GM12878 (cell line): ENCODE data around the gene HSF2BP. TPM values are rescaled to one million over a fixed set of nuclear protein-coding genes. Genes with fewer than 3 reads are reported as not detected.

Experiments
- BACH1 ChIP-seq: fragments of 450-650 bp; IDR thresholded peaks from 2 replicates; pipeline ENCODE4 v1.6.1; 2017; ENCODE audit warnings: mild to moderate bottlenecking, borderline replicate concordance
- BHLHE40 ChIP-seq, 2 experiments: fragments of 450-650 bp in 1 of 2; IDR thresholded peaks; 2 replicates each; pipeline ENCODE4 v1.6.1; 2011 to 2017; ENCODE audit warnings: low read depth in 2 of 2, borderline replicate concordance in 1 of 2, improper control_type of control experiment in 1 of 2, low read length in 1 of 2, mild to moderate bottlenecking in 1 of 2
- BMI1 ChIP-seq: fragments of 450-650 bp; IDR thresholded peaks from 2 replicates; pipeline ENCODE4 v1.6.1; 2016; ENCODE audit warnings: mild to moderate bottlenecking, moderate library complexity, borderline replicate concordance
- CHD2 ChIP-seq: IDR thresholded peaks from 2 replicates; pipeline ENCODE4 v1.6.1; 2011; ENCODE audit warnings: low read depth, low read length, improper control_type of control experiment, borderline replicate concordance
- E4F1 ChIP-seq: fragments of 450-650 bp; IDR thresholded peaks from 2 replicates; pipeline ENCODE4 v1.6.1; 2018; ENCODE audit warnings: borderline replicate concordance, mild to moderate bottlenecking; ENCODE audit not compliant: partially characterized antibody
- HCFC1 ChIP-seq: fragments of 150-350 bp; IDR thresholded peaks from 2 replicates; pipeline ENCODE4 v1.6.1; 2014; ENCODE audit warnings: low read length
- JUND ChIP-seq: IDR thresholded peaks from 2 replicates; pipeline ENCODE4 v1.6.1; 2012; ENCODE audit warnings: low read depth, mild to moderate bottlenecking, low read length, improper control_type of control experiment, moderate library complexity
- MTA2 ChIP-seq: fragments of 450-650 bp; IDR thresholded peaks from 2 replicates; pipeline ENCODE4 v1.6.1; 2016; ENCODE audit warnings: low read depth, mild to moderate bottlenecking, moderate library complexity
- MXI1 ChIP-seq: fragments of 150-350 bp; IDR thresholded peaks from 2 replicates; pipeline ENCODE4 v1.6.1; 2011; ENCODE audit warnings: low read depth, mild to moderate bottlenecking, inconsistent platforms, low read length, improper control_type of control experiment
- NBN ChIP-seq: fragments of 450-650 bp; IDR thresholded peaks from 2 replicates; pipeline ENCODE4 v1.6.1; 2016
- PAX5 ChIP-seq: IDR thresholded peaks from 2 replicates; pipeline ENCODE4 v1.6.1; 2011; ENCODE audit warnings: low read depth, low read length, borderline replicate concordance
- RELA ChIP-seq: fragments of 450-650 bp; IDR thresholded peaks from 2 replicates; pipeline ENCODE4 v1.8.0; 2014; ENCODE audit warnings: borderline replicate concordance; ENCODE audit not compliant: partially characterized antibody
- SMAD1 ChIP-seq: fragments of 450-650 bp; IDR thresholded peaks from 2 replicates; pipeline ENCODE4 v1.6.1; 2018; ENCODE audit warnings: mild to moderate bottlenecking, low read depth; ENCODE audit not compliant: partially characterized antibody
- SMARCA5 ChIP-seq: fragments of 450-650 bp; IDR thresholded peaks from 2 replicates; pipeline ENCODE4 v1.6.1; 2017; ENCODE audit warnings: mild to moderate bottlenecking
- TAF1 ChIP-seq: IDR thresholded peaks from 2 replicates; pipeline ENCODE4 v1.6.1; 2011; ENCODE audit warnings: mild to moderate bottlenecking, low read depth, low read length, borderline replicate concordance
- TCF3 ChIP-seq: IDR thresholded peaks from 2 replicates; pipeline ENCODE4 v1.6.1; 2012; ENCODE audit warnings: low read depth, mild to moderate bottlenecking, low read length, borderline replicate concordance; ENCODE audit not compliant: insufficient read depth
- ZBTB33 ChIP-seq: fragments of 450-650 bp; IDR thresholded peaks from 2 replicates; pipeline ENCODE4 v1.6.1; 2017; ENCODE audit warnings: mild to moderate bottlenecking
- ZNF207 ChIP-seq: fragments of 450-650 bp; IDR thresholded peaks from 2 replicates; pipeline ENCODE4 v1.6.1; 2014; ENCODE audit warnings: antibody characterized with exemption, mild to moderate bottlenecking, borderline replicate concordance
- ZNF217 ChIP-seq: fragments of 450-650 bp; IDR thresholded peaks from 2 replicates; pipeline ENCODE4 v1.6.1; 2017; ENCODE audit warnings: antibody characterized with exemption, mild to moderate bottlenecking
- ZNF24 ChIP-seq: fragments of 450-650 bp; IDR thresholded peaks from 2 replicates; pipeline ENCODE4 v1.6.1; 2017; ENCODE audit warnings: antibody characterized with exemption, mild to moderate bottlenecking
- ZNF592 ChIP-seq: fragments of 450-650 bp; IDR thresholded peaks from 2 replicates; pipeline ENCODE4 v1.6.1; 2017; ENCODE audit warnings: mild to moderate bottlenecking, moderate library complexity
- polyA plus RNA-seq, 11 experiments: library from polyadenylated mRNA; depleted of rRNA in 4 of 11; unstranded in 6 of 11; stranded (reverse) in 5 of 11; fragments of >200 nt; fragmentation: Nextera tagmentation in 4 of 11; fragmentation: Illumina TruSeq in 1 of 11; extraction: Ambion mirVana in 4 of 11; extraction: Trizol in 1 of 11; gene quantifications; 1 replicate in 1 of 11; 2 replicates in 10 of 11; pipeline versions ENCODE4 v1.2.1 to v1.2.3, GENCODE V29; 2011 to 2016; ENCODE audit warnings: inconsistent platforms in 2 of 11, missing spikeins in 2 of 11, low read depth in 1 of 11
- total RNA-seq, 4 experiments: library from RNA; depleted of rRNA in 3 of 4; stranded (reverse); fragments of >200 nt in 3 of 4; fragmentation: Illumina TruSeq in 1 of 4; extraction: Trizol in 1 of 4; gene quantifications; 2 replicates each; pipeline versions ENCODE4 v1.2.1 to v1.2.3, GENCODE V29; 2013 to 2021

Gene HSF2BP
- total and polyA plus RNA-seq, 10 of the 15 experiments (the other 5 are each of a cell fraction or from before 2014, with no cell fraction given), result 0.07 to 0.81 (median 0.35) TPM

- TF ChIP-seq BACH1, result peak; percentile 85
- TF ChIP-seq NBN, result peak; percentile 78
- TF ChIP-seq ZNF217, result peak; percentile 71; the same call in 1 of the 2 replicates
- TF ChIP-seq PAX5, result 0 out of 2 replicates have a peak, but pooled peaks have one; percentile 44
- TF ChIP-seq ZBTB33, result peak; percentile 90
- peak; percentile 60 for TF ChIP-seq ZNF24
- TF ChIP-seq JUND, result 0 out of 2 replicates have a peak, but pooled peaks have one; percentile 9
- peak; percentile 71 for TF ChIP-seq E4F1
- peak; percentile 87; the same call in 1 of the 2 replicates for TF ChIP-seq TAF1
- no peak for TF ChIP-seq BMI1
- TF ChIP-seq MTA2, result 0 out of 2 replicates have a peak, but pooled peaks have one; percentile 11
- TF ChIP-seq MXI1, result peak; percentile 93
- peak; percentile 69 for TF ChIP-seq ZNF207
- TF ChIP-seq ZNF592, result peak; percentile 82
- TF ChIP-seq TCF3, result peak; percentile 95
- no peak for TF ChIP-seq SMAD1
- peak; percentile 88 to 96 for TF ChIP-seq BHLHE40 (IDR thresholded peaks at IDR 0.05; ENCODE audit: borderline replicate concordance in 1 of 2, low read depth in 2 of 2, low read length in 1 of 2)
- peak; percentile 80 for TF ChIP-seq HCFC1
- TF ChIP-seq RELA, result peak; percentile 65
- peak; percentile 94 for TF ChIP-seq SMARCA5
- TF ChIP-seq CHD2, result 0 out of 2 replicates have a peak, but pooled peaks have one; percentile 29
Measured at GRCh38 chr21:43659136-43660000, at the start of gene HSF2BP, which contains the start of gene RRP1B (continued).
